ENCODE results near the gene NDUFC1. TPM values are rescaled to one million over a fixed set of nuclear protein-coding genes. Genes with fewer than 3 reads are reported as not detected.

NDUFC1 gene
- total RNA-seq, 1 experiment from 2014 or later = 59.1 TPM

- Histone ChIP-seq H4K8ac (replicated peaks; ENCODE audit: insufficient read length, low read depth, low read length) (no peak overlapping the region), H2BK12ac (ENCODE audit: insufficient read length, low read depth, low read length) (peak overlapping the region; percentile 95), H4K20me1 (ENCODE audit: control insufficient read depth, insufficient read depth, insufficient read length) (no peaks in the 10 kb centered on the region), H3K4me1 (ENCODE audit: insufficient read depth, low read length) (peaks cover 16% of the 10 kb centered on the region; the same call in 1 of the 2 replicates), H2BK20ac (ENCODE audit: low read depth, low read length, poor library complexity, severe bottlenecking) (no peak overlapping the region), H3K23ac (ENCODE audit: insufficient read length, low read depth, low read length) (no peak overlapping the region), H3K14ac (ENCODE audit: insufficient read depth, low read length) (no peak overlapping the region), H4K5ac (ENCODE audit: insufficient read length, low read depth, low read length) (no peak overlapping the region), H3K23me2 (ENCODE audit: insufficient read length, low read depth, low read length, poor library complexity, severe bottlenecking) (no peaks in the 10 kb centered on the region), H3K4me2 (ENCODE audit: insufficient read depth, insufficient read length, low read length) (no peak overlapping the region), H3K56ac (ENCODE audit: insufficient read length, low read depth, low read length) (no peak overlapping the region), H2AFZ (ENCODE audit: low read length) (no peak overlapping the region), H3K27me3 (ENCODE audit: insufficient read depth, low read length) (no peaks in the 10 kb centered on the region), H3K79me1 (ENCODE audit: insufficient read depth, low read depth, low read length, poor library complexity, severe bottlenecking) (no peaks in the 10 kb centered on the region), H4K91ac (ENCODE audit: insufficient read length, low read depth, low read length) (no peak overlapping the region), H2BK120ac (ENCODE audit: low read depth, low read length, poor library complexity, severe bottlenecking) (no peak overlapping the region), H3K9me3 (ENCODE audit: control insufficient read depth, low read depth, low read length) (no peaks in the 10 kb centered on the region), H3K27ac (ENCODE audit: insufficient read length, low read depth, low read length) (peak overlapping the region; percentile 4), H2AK5ac (ENCODE audit: insufficient read length, low read length) (no peak overlapping the region), H3T11ph (ENCODE audit: low read length) (no peak overlapping the region), H2BK5ac (ENCODE audit: insufficient read length, low read length) (no peak overlapping the region), H3K79me2 (ENCODE audit: insufficient read depth, low read length) (no peaks in the 10 kb centered on the region), H3K4ac (ENCODE audit: low read depth, low read length) (no peak overlapping the region), H3K18ac (ENCODE audit: insufficient read length, low read depth, low read length) (no peak overlapping the region), H3K9ac (ENCODE audit: extremely low read depth, insufficient read length, low read length) (no peak overlapping the region), H2BK15ac (ENCODE audit: low read depth, low read length) (no peak overlapping the region)
- no peak for TF ChIP-seq CTCF (conservative IDR thresholded peaks at IDR 0.05)
- peaks cover 26 to 33% of the 10 kb centered on the region in 2 experiments for H3K4me1 Mint-ChIP-seq
- no CpG with 5 or more reads among the region's 2 CpGs for WGBS (ENCODE audit: extremely low coverage, insufficient read length, low lambda C conversion rate)
- DNase-seq = no peak
- peaks cover 7 to 10% (median 10%) of the 10 kb centered on the region in 3 experiments for H3K36me3 Mint-ChIP-seq (ENCODE audit: insufficient read depth in 1 of 3, low read depth in 3 of 3)
- peaks cover 12% of the 10 kb centered on the region in 2 experiments for H3K9me3 Mint-ChIP-seq
- H3K27me3 Mint-ChIP-seq (ENCODE audit: low read depth) = no peaks in the 10 kb centered on the region
- peak overlapping the region in 1 of 2 experiments; percentile 2; a peak in 1 of 5 replicates for H3K4me3 Mint-ChIP-seq
- 0 out of 7 replicates have a peak overlapping the region, but pooled peaks of 2 of the 3 experiments have one; percentile 21 to 67 for H3K27ac Mint-ChIP-seq
These were observed 59.7 kb downstream of the NDUFC1 start for GRCh38 chr4:139242511-139243051.

Measured in H9 (cell line).